HepG2 (cell line): ENCODE measurements around the gene APOC3. TPM values are rescaled to one million over a fixed set of nuclear protein-coding genes. Genes with fewer than 3 reads are reported as not detected.

Experiments
- ARID5B ChIP-seq: IDR thresholded peaks from 2 replicates; pipeline ENCODE4 v1.4.0; 2020; ENCODE audit warnings: mild to moderate bottlenecking, missing genetic modification reagents
- CSRNP1 ChIP-seq: sonication (generic); formaldehyde crosslinking; IDR thresholded peaks from 2 replicates; pipeline ENCODE4 v1.8.1; 2023; ENCODE audit warnings: mild to moderate bottlenecking, missing genetic modification reagents
- HNRNPH1 ChIP-seq: fragments of 200-400 bp; formaldehyde crosslinking; optimal IDR thresholded peaks from 2 replicates; pipeline ENCODE3; 2017; ENCODE audit warnings: mild to moderate bottlenecking, low read depth, low read length
- HOXA3 ChIP-seq: sonication (generic); formaldehyde crosslinking; IDR thresholded peaks from 2 replicates; pipeline ENCODE4 v1.5.0; 2020; ENCODE audit warnings: missing genetic modification reagents
- NFYB ChIP-seq: sonication (generic); formaldehyde crosslinking; IDR thresholded peaks from 2 replicates; pipeline ENCODE4 v1.4.0; 2020; ENCODE audit warnings: missing genetic modification reagents
- POLR2AphosphoS5 ChIP-seq: IDR thresholded peaks from 2 replicates; pipeline ENCODE4 v1.6.1; 2012; ENCODE audit warnings: low read depth, low read length
- RARA ChIP-seq: IDR thresholded peaks from 2 replicates; pipeline ENCODE4 v1.6.1; 2016; ENCODE audit warnings: missing genetic modification reagents, missing compliant biosample characterization
- REXO4 ChIP-seq: sonication (generic); formaldehyde crosslinking; IDR thresholded peaks from 2 replicates; pipeline ENCODE4 v1.8.0; 2022; ENCODE audit warnings: missing genetic modification reagents, mild to moderate bottlenecking, borderline replicate concordance
- SALL1 ChIP-seq: sonication (generic); formaldehyde crosslinking; IDR thresholded peaks from 2 replicates; pipeline ENCODE4 v1.8.0; 2022; ENCODE audit warnings: mild to moderate bottlenecking, missing genetic modification reagents
- ZBTB2 ChIP-seq: sonication (generic); formaldehyde crosslinking; IDR thresholded peaks from 2 replicates; pipeline ENCODE4 v1.8.0; 2022; ENCODE audit warnings: low read depth, missing genetic modification reagents
- ZC3H4 ChIP-seq: sonication (generic); formaldehyde crosslinking; IDR thresholded peaks from 2 replicates; pipeline ENCODE4 v1.4.0; 2020; ENCODE audit warnings: missing genetic modification reagents, borderline replicate concordance
- ZNF263 ChIP-seq: sonication (generic); formaldehyde crosslinking; IDR thresholded peaks from 2 replicates; pipeline ENCODE4 v1.4.0; 2020; ENCODE audit warnings: missing genetic modification reagents
- ZNF30 ChIP-seq: sonication (generic); formaldehyde crosslinking; IDR thresholded peaks from 2 replicates; pipeline ENCODE4 v1.5.0; 2020; ENCODE audit warnings: mild to moderate bottlenecking, missing genetic modification reagents
- ZNF331 ChIP-seq: sonication (generic); formaldehyde crosslinking; IDR thresholded peaks from 2 replicates; pipeline ENCODE4 v1.4.0; 2020; ENCODE audit warnings: missing genetic modification reagents
- ZNF547 ChIP-seq: sonication (generic); formaldehyde crosslinking; IDR thresholded peaks from 2 replicates; pipeline ENCODE4 v1.5.1; 2020; ENCODE audit warnings: mild to moderate bottlenecking, missing genetic modification reagents
- ZNF598 ChIP-seq: sonication (generic); formaldehyde crosslinking; IDR thresholded peaks from 2 replicates; pipeline ENCODE4 v1.5.1; 2020; ENCODE audit warnings: mild to moderate bottlenecking, missing genetic modification reagents, borderline replicate concordance
- polyA plus RNA-seq, 8 experiments: library from polyadenylated mRNA; depleted of rRNA in 3 of 8; stranded (reverse) in 7 of 8; unstranded in 1 of 8; fragments of >200 nt; fragmentation: Illumina TruSeq in 4 of 8; extraction: Trizol in 4 of 8; gene quantifications; 2 replicates each; pipeline versions ENCODE4 v1.2.1 to v1.2.3, GENCODE V29; 2011 to 2016; ENCODE audit warnings: low read depth in 4 of 8, missing spikeins in 1 of 8, mixed read lengths in 1 of 8; ENCODE audit not compliant: insufficient read depth in 1 of 8
- total RNA-seq, 5 experiments: library from RNA; depleted of rRNA; stranded (reverse); fragments of >200 nt; fragmentation: Illumina TruSeq; extraction: Trizol; gene quantifications; 2 replicates each; pipeline ENCODE4 v1.2.3, GENCODE V29; 2016; ENCODE audit warnings: low read depth in 1 of 5
- TF ChIP-seq, protein P1 (sequence below): sonication (generic); formaldehyde crosslinking; IDR thresholded peaks from 2 replicates; pipeline ENCODE4 v1.5.0; 2020; ENCODE audit warnings: mild to moderate bottlenecking, missing genetic modification reagents, borderline replicate concordance

The APOC3 gene
- total and polyA plus RNA-seq, 2 of the 13 experiments (the other 11 are each of a cell fraction or from before 2014, with no cell fraction given), result 314 to 687 TPM

GRCh38 chr11:116791002-116791812 is 38.5 kb upstream of the APOC3 start (continued):
- TF ChIP-seq ZNF263 (CRISPR knock-in tag), result peak; percentile 81
- no peak for TF ChIP-seq ZC3H4 (CRISPR knock-in tag)
- peak; percentile 66; the same call in 1 of the 2 replicates for TF ChIP-seq ZNF331 (CRISPR knock-in tag)
- TF ChIP-seq, protein P1, sequence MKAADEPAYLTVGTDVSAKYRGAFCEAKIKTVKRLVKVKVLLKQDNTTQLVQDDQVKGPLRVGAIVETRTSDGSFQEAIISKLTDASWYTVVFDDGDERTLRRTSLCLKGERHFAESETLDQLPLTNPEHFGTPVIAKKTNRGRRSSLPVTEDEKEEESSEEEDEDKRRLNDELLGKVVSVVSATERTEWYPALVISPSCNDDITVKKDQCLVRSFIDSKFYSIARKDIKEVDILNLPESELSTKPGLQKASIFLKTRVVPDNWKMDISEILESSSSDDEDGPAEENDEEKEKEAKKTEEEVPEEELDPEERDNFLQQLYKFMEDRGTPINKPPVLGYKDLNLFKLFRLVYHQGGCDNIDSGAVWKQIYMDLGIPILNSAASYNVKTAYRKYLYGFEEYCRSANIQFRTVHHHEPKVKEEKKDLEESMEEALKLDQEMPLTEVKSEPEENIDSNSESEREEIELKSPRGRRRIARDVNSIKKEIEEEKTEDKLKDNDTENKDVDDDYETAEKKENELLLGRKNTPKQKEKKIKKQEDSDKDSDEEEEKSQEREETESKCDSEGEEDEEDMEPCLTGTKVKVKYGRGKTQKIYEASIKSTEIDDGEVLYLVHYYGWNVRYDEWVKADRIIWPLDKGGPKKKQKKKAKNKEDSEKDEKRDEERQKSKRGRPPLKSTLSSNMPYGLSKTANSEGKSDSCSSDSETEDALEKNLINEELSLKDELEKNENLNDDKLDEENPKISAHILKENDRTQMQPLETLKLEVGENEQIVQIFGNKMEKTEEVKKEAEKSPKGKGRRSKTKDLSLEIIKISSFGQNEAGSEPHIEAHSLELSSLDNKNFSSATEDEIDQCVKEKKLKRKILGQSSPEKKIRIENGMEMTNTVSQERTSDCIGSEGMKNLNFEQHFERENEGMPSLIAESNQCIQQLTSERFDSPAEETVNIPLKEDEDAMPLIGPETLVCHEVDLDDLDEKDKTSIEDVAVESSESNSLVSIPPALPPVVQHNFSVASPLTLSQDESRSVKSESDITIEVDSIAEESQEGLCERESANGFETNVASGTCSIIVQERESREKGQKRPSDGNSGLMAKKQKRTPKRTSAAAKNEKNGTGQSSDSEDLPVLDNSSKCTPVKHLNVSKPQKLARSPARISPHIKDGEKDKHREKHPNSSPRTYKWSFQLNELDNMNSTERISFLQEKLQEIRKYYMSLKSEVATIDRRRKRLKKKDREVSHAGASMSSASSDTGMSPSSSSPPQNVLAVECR, result peak; percentile 79
- peak; percentile 52; the same call in 1 of the 2 replicates for TF ChIP-seq ZNF598 (CRISPR knock-in tag)
- TF ChIP-seq NFYB, result no peak
- peak; percentile 18; the same call in 1 of the 2 replicates for TF ChIP-seq ARID5B (CRISPR knock-in tag)
- TF ChIP-seq ZNF30, result no peak
- TF ChIP-seq HOXA3 (CRISPR knock-in tag), result peak; percentile 70; the same call in 1 of the 2 replicates
- no peak for TF ChIP-seq CSRNP1
- peak; percentile 56; the same call in 1 of the 2 replicates for TF ChIP-seq ZNF547 (CRISPR knock-in tag)
- 0 out of 2 replicates have a peak, but pooled peaks have one; percentile 20 for TF ChIP-seq ZBTB2 (CRISPR knock-in tag)
- TF ChIP-seq SALL1 (CRISPR knock-in tag), result peak; percentile 81
- peak; percentile 40; the same call in 1 of the 2 replicates for TF ChIP-seq RARA (CRISPR knock-in tag)
- no peak for TF ChIP-seq HNRNPH1
- peak; percentile 68 for TF ChIP-seq POLR2AphosphoS5
- TF ChIP-seq REXO4, result no peak
